H1 (cell line): ENCODE data around the gene CAMK1. TPM values are rescaled to one million over a fixed set of nuclear protein-coding genes. Genes with fewer than 3 reads are reported as not detected.
A peak's percentile ranks its signal among the peaks of the same experiment; 100 is the strongest.

Experiments used
- CTCF ChIA-PET: fragments of 300-600 bp; sonication (Branson Sonifier 250); formaldehyde crosslinking; loops from one replicate; lab custom pipeline; 2021; ENCODE audit not compliant: partially characterized antibody; lab: Charles Lee
- POLR2A ChIA-PET: fragments of 300-600 bp; sonication (Branson Sonifier 250); formaldehyde crosslinking; loops from one replicate; lab custom pipeline; 2021; ENCODE audit warnings: inconsistent platforms; ENCODE audit not compliant: partially characterized antibody; lab: Charles Lee
- DNase-seq, 2 experiments: peaks; one replicate each; pipeline versions ENCODE4 v3.0.0 to v3.0.0-alpha.2; 2010 to 2022; ENCODE audit warnings: low spot score in 2 of 2, low read depth in 1 of 2, mixed read lengths in 1 of 2
- FAIRE-seq: peaks from 2 replicates; lab custom pipeline; 2011; peaks lifted over from hg19 to GRCh38; lab: Jason Lieb, UNC
- H2AFZ ChIP-seq: 2 replicates; pipeline ENCODE4 v1.8.1; 2012; ENCODE audit warnings: low read length, inconsistent platforms
- H2AK5ac ChIP-seq: 2 replicates; pipeline ENCODE4 v1.6.1; 2013; ENCODE audit warnings: low read depth, low read length
- H2BK120ac ChIP-seq: replicated peaks from 2 replicates; pipeline ENCODE3; 2013; ENCODE audit warnings: low read depth, low read length, inconsistent platforms
- H2BK12ac ChIP-seq: 2 replicates; pipeline ENCODE4 v1.6.1; 2013; ENCODE audit warnings: low read depth, low read length
- H2BK15ac ChIP-seq: 2 replicates; pipeline ENCODE4 v1.6.1; 2013; ENCODE audit warnings: low read length
- H2BK20ac ChIP-seq: 2 replicates; pipeline ENCODE4 v1.6.1; 2013; ENCODE audit warnings: low read length
- H2BK5ac ChIP-seq: 2 replicates; pipeline ENCODE4 v1.6.1; 2013; ENCODE audit warnings: low read depth, low read length
- H3K14ac ChIP-seq: 2 replicates; pipeline ENCODE4 v1.6.1; 2013; ENCODE audit warnings: inconsistent platforms; ENCODE audit not compliant: insufficient read length
- H3K18ac ChIP-seq: 2 replicates; pipeline ENCODE4 v1.6.1; 2013; ENCODE audit warnings: low read length; ENCODE audit errors: extremely low read depth
- H3K23ac ChIP-seq: 2 replicates; pipeline ENCODE4 v1.6.1; 2013; ENCODE audit warnings: inconsistent platforms; ENCODE audit not compliant: insufficient read length
- H3K23me2 ChIP-seq: 2 replicates; pipeline ENCODE4 v1.6.1; 2013; ENCODE audit warnings: low read depth, low read length
- H3K27ac ChIP-seq: 2 replicates; pipeline ENCODE4 v1.6.1; 2011; ENCODE audit warnings: low read depth, low read length, inconsistent platforms
- H3K27me3 ChIP-seq, 4 experiments: replicated peaks in 1 of 4; 1 replicate in 1 of 4; 2 replicates in 3 of 4; pipeline versions ENCODE4 v1.6.1 to v1.8.1; 2011 to 2013; ENCODE audit warnings: low read length in 3 of 4, mild to moderate bottlenecking in 3 of 4, inconsistent platforms in 2 of 4, mixed read lengths in 2 of 4, moderate library complexity in 1 of 4; ENCODE audit not compliant: control insufficient read depth in 3 of 4, insufficient read depth in 3 of 4; ENCODE audit errors: extremely low read depth in 1 of 4
- H3K36me3 ChIP-seq, 4 experiments: 2 replicates each; pipeline versions ENCODE4 v1.6.1 to v1.8.1; 2011 to 2013; ENCODE audit warnings: mild to moderate bottlenecking in 4 of 4, low read length in 3 of 4, moderate library complexity in 2 of 4, control low read depth in 1 of 4, inconsistent platforms in 1 of 4; ENCODE audit not compliant: insufficient read depth in 4 of 4, control insufficient read depth in 2 of 4
- H3K4ac ChIP-seq: replicated peaks from 2 replicates; pipeline ENCODE3; 2013; ENCODE audit warnings: low read length, low read depth, mixed read lengths, inconsistent platforms; ENCODE audit not compliant: insufficient read length
- H3K4me1 ChIP-seq, 4 experiments: replicated peaks in 1 of 4; 1 replicate in 1 of 4; 2 replicates in 3 of 4; pipeline versions ENCODE4 v1.6.1 to v1.8.1; 2011 to 2013; ENCODE audit warnings: low read length in 3 of 4, inconsistent platforms in 2 of 4, mixed read lengths in 1 of 4; ENCODE audit not compliant: insufficient read depth in 4 of 4, control insufficient read depth in 3 of 4
- H3K4me2 ChIP-seq, 2 experiments: 2 replicates each; pipeline versions ENCODE4 v1.6.1 to v1.8.1; 2011 to 2013; ENCODE audit warnings: low read depth in 2 of 2, low read length in 2 of 2, control low read depth in 1 of 2, inconsistent platforms in 1 of 2, mild to moderate bottlenecking in 1 of 2; ENCODE audit not compliant: insufficient read depth in 1 of 2
- H3K4me3 ChIP-seq, 4 experiments: fragments of 200-600, 300-600 bp in 1 of 4; sonication (generic), shearing (Covaris generic), sonication (Bioruptor Twin) in 1 of 4; 2 replicates each; pipeline versions ENCODE4 v1.5.1 to v1.8.1; 2011 to 2016; ENCODE audit warnings: low read length in 4 of 4, low read depth in 3 of 4, control low read depth in 2 of 4, inconsistent platforms in 2 of 4, mild to moderate bottlenecking in 2 of 4, mixed read lengths in 1 of 4, moderate library complexity in 1 of 4; ENCODE audit not compliant: insufficient read depth in 2 of 4; ENCODE audit errors: extremely low read depth in 1 of 4
- H3K56ac ChIP-seq: replicated peaks from 2 replicates; pipeline ENCODE3; 2013; ENCODE audit warnings: low read depth, mild to moderate bottlenecking, mixed read lengths, low read length, inconsistent platforms; ENCODE audit not compliant: insufficient read length
- H3K79me1 ChIP-seq: 2 replicates; pipeline ENCODE4 v1.6.1; 2013; ENCODE audit warnings: low read depth, low read length, control low read depth
- H3K79me2 ChIP-seq, 2 experiments: 2 replicates each; pipeline versions ENCODE4 v1.6.1 to v1.8.1; 2012 to 2013; ENCODE audit warnings: low read length in 2 of 2, mild to moderate bottlenecking in 2 of 2, inconsistent platforms in 1 of 2; ENCODE audit not compliant: insufficient read depth in 2 of 2, control insufficient read depth in 1 of 2
- H3K9ac ChIP-seq, 4 experiments: replicated peaks in 1 of 4; 1 replicate in 1 of 4; 2 replicates in 3 of 4; pipeline versions ENCODE4 v1.6.1 to v1.8.1; 2011 to 2013; ENCODE audit warnings: low read depth in 3 of 4, low read length in 3 of 4, control low read depth in 2 of 4, mild to moderate bottlenecking in 2 of 4, moderate library complexity in 2 of 4, inconsistent platforms in 1 of 4; ENCODE audit errors: extremely low read depth in 1 of 4
- H3K9me3 ChIP-seq, 2 experiments: 2 replicates each; pipeline versions ENCODE4 v1.6.1 to v1.8.1; 2012 to 2013; ENCODE audit warnings: mild to moderate bottlenecking in 2 of 2, moderate library complexity in 2 of 2, control low read depth in 1 of 2, inconsistent platforms in 1 of 2, low read depth in 1 of 2, low read length in 1 of 2, mixed read lengths in 1 of 2; ENCODE audit not compliant: insufficient read depth in 2 of 2
- H4K20me1 ChIP-seq, 2 experiments: replicated peaks in 1 of 2; 2 replicates each; pipeline versions ENCODE3 to v1.8.1; 2011 to 2013; ENCODE audit warnings: inconsistent platforms in 2 of 2, low read length in 2 of 2, mild to moderate bottlenecking in 1 of 2; ENCODE audit not compliant: insufficient read depth in 2 of 2, control insufficient read depth in 1 of 2
- H4K5ac ChIP-seq: 2 replicates; pipeline ENCODE4 v1.6.1; 2013; ENCODE audit warnings: low read length, low read depth, mixed read lengths, inconsistent platforms; ENCODE audit not compliant: insufficient read length
- H4K8ac ChIP-seq: 2 replicates; pipeline ENCODE4 v1.8.0; 2013; ENCODE audit warnings: mild to moderate bottlenecking, moderate library complexity, low read length, inconsistent platforms; ENCODE audit not compliant: insufficient read depth; ENCODE audit errors: extremely low read depth
- H4K91ac ChIP-seq: replicated peaks from 2 replicates; pipeline ENCODE3; 2013; ENCODE audit warnings: low read length, mixed read lengths, inconsistent platforms; ENCODE audit not compliant: insufficient read length
- CREB1 ChIP-seq: IDR thresholded peaks from 2 replicates; pipeline ENCODE4 v1.6.1; 2012; ENCODE audit warnings: inconsistent platforms
- CTCF ChIP-seq, 3 experiments: IDR thresholded peaks; 1 replicate in 2 of 3; 2 replicates in 1 of 3; pipeline versions ENCODE4 v1.5.1 to v1.6.1; 2011; ENCODE audit warnings: low read length in 3 of 3, mild to moderate bottlenecking in 3 of 3, inconsistent platforms in 2 of 3, low read depth in 1 of 3, moderate library complexity in 1 of 3; ENCODE audit not compliant: insufficient read depth in 1 of 3; ENCODE audit errors: control extremely low read depth in 1 of 3
- GABPA ChIP-seq: IDR thresholded peaks from 2 replicates; pipeline ENCODE4 v1.6.1; 2011; ENCODE audit warnings: mild to moderate bottlenecking, low read length, moderate library complexity, borderline replicate concordance; ENCODE audit not compliant: insufficient read depth
- KDM4A ChIP-seq: IDR thresholded peaks from one replicate; pipeline ENCODE4 v1.7.1; 2012; ENCODE audit warnings: low read depth, mild to moderate bottlenecking, moderate library complexity, low read length, inconsistent platforms; ENCODE audit not compliant: severe bottlenecking
- POLR2AphosphoS5 ChIP-seq: IDR thresholded peaks from 2 replicates; pipeline ENCODE4 v1.6.1; 2011; ENCODE audit warnings: low read depth, low read length
- SIX5 ChIP-seq: IDR thresholded peaks from 2 replicates; pipeline ENCODE4 v1.6.1; 2011; ENCODE audit warnings: mild to moderate bottlenecking, low read depth, low read length
- TAF1 ChIP-seq: IDR thresholded peaks from 2 replicates; pipeline ENCODE4 v1.6.1; 2011; ENCODE audit warnings: mild to moderate bottlenecking, low read depth, low read length
- WGBS, 2 experiments: shearing (Covaris generic) in 1 of 2; methylation state at CpG; one replicate each; pipeline versions ENCODE4 v1.1.6 to v1.1.7; 2013 to 2015; ENCODE audit warnings: low lambda C conversion rate in 2 of 2, mixed read lengths in 2 of 2, inconsistent platforms in 1 of 2, low coverage in 1 of 2, missing lambda C conversion rate in 1 of 2; ENCODE audit not compliant: insufficient replicate concordance in 2 of 2, insufficient coverage in 1 of 2, insufficient read length in 1 of 2; ENCODE audit errors: extremely low coverage in 1 of 2, missing lambda C conversion rate in 1 of 2; 5-methylcytosine and 5-hydroxymethylcytosine counted together
- polyA plus RNA-seq, 7 experiments: library from polyadenylated mRNA; depleted of rRNA in 3 of 7; stranded (reverse) in 5 of 7; unstranded in 2 of 7; fragments of >200 nt in 5 of 7; fragments of 200-250 nt in 2 of 7; gene quantifications; 1 replicate in 5 of 7; 2 replicates in 1 of 7; 4 replicates in 1 of 7; pipeline versions ENCODE4 v1.2.1 to v1.2.3, GENCODE V29; 2011 to 2013; ENCODE audit warnings: missing spikeins in 2 of 7, mixed read lengths in 2 of 7
- total RNA-seq: library from RNA; stranded (reverse); fragmentation: NEBNext Ultra II Directional; extraction: Animal tissue kit (Norgen Biotek cat#: 25700); gene quantifications from 2 replicates; pipeline ENCODE4 v1.2.1, GENCODE V29; 2021

CAMK1 gene
- total and polyA plus RNA-seq, 2 of the 8 experiments (the other 6 are each of a cell fraction or from before 2014, with no cell fraction given): 4.9 to 5.1 TPM

GRCh38 chr3:9809615-9810432 is 40.1 kb upstream of the CAMK1 start, which contains the start of gene TTLL3:
TSS of gene TTLL3 (plus strand) at chr3:9810262. CDS start at chr3:9810662, 400 bp downstream.
- 6% methylated on average over 36 of the region's 76 CpGs; no CpG with 5 or more reads in 1 of the 2 experiments for WGBS, 2 experiments
- TF ChIP-seq POLR2AphosphoS5 (peak; percentile 33; the same call in 1 of the 2 replicates), GABPA (0 out of 2 replicates have a peak, but pooled peaks have one; percentile 12), CTCF (IDR thresholded peaks at IDR 0.05; ENCODE audit: control extremely low read depth in 1 of 3, insufficient read depth in 1 of 3, low read depth in 1 of 3, low read length in 3 of 3) (no peak), CREB1 (0 out of 2 replicates have a peak, but pooled peaks have one; percentile 26), SIX5 (no peak), TAF1 (0 out of 2 replicates have a peak, but pooled peaks have one; percentile 26), KDM4A (peak; percentile 71)

More at GRCh38 chr3:9809615-9810432, 40.1 kb upstream of the CAMK1 start, which contains the start of gene TTLL3:
- Histone ChIP-seq H3K4ac (no peak within 1 kb of the TSS), H2BK20ac (no peak within 1 kb of the TSS), H4K20me1 (peaks cover 3 to 6% of the 10 kb centered on the region in 2 experiments), H3K9ac (peak within 1 kb of the TSS; percentile 23 to 75 (median 58); a peak in 6 of 7 replicates), H3K18ac (peak within 1 kb of the TSS; percentile 1; the same call in 1 of the 2 replicates), H3K4me3 (peak within 1 kb of the TSS; percentile 50 to 72 (median 58)), H4K8ac (peak within 1 kb of the TSS; percentile 37; the same call in 1 of the 2 replicates), H2BK15ac (no peak within 1 kb of the TSS), H4K91ac (no peak within 1 kb of the TSS), H3K79me1 (no peaks in the 10 kb centered on the region), H4K5ac (no peak within 1 kb of the TSS), H3K4me1 (peaks cover 0 to 9% (median 2%) of the 10 kb centered on the region in 4 experiments; a peak in 3 of 7 replicates), H3K36me3 (peaks cover 10 to 17% (median 13%) of the 10 kb centered on the region in 4 experiments; a peak in 7 of 8 replicates), H3K27me3 (peaks cover 0 to 11% (median 9%) of the 10 kb centered on the region in 4 experiments; a peak in 5 of 7 replicates), H3K4me2 (peak within 1 kb of the TSS; percentile 56 to 84), H3K9me3 (no peaks in the 10 kb centered on the region), H2BK12ac (no peak within 1 kb of the TSS), H3K23me2 (peaks cover 2% of the 10 kb centered on the region; the same call in 1 of the 2 replicates), H3K27ac (peak within 1 kb of the TSS; percentile 3; the same call in 1 of the 2 replicates), H2AK5ac (no peak within 1 kb of the TSS), H3K79me2 (no peaks in the 10 kb centered on the region), H3K56ac (no peak within 1 kb of the TSS), H3K23ac (no peak within 1 kb of the TSS), H3K14ac (no peak within 1 kb of the TSS), H2BK120ac (no peak within 1 kb of the TSS), H2AFZ (no peak within 1 kb of the TSS), H2BK5ac (no peak within 1 kb of the TSS)
- ChIA-PET CTCF (interaction anchor here (1.0 to 4.9 kb wide), 6 partner anchors 9 to 173 kb away, joined by 3 to 30 read pairs (median 8); no protein-coding TSS in a partner anchor), POLR2A (interaction anchor here (0.9 to 7.8 kb wide), 13 partner anchors 10 to 137 kb away, joined by 3 to 71 read pairs (median 4); partner anchors contain the start of genes ARPC4, CAMK1, RPUSD3 and TADA3)
- DNase-seq (peak in 1 of 2 experiments; percentile 88), FAIRE-seq (no peak)
